ENCODE results near the gene TMEM231.
"Not testable (repeated sequence)": the region's sequence is repeated elsewhere in the genome, so short reads cannot be mapped to it uniquely, and the experiment has no call there.

TMEM231 gene

DNA sequence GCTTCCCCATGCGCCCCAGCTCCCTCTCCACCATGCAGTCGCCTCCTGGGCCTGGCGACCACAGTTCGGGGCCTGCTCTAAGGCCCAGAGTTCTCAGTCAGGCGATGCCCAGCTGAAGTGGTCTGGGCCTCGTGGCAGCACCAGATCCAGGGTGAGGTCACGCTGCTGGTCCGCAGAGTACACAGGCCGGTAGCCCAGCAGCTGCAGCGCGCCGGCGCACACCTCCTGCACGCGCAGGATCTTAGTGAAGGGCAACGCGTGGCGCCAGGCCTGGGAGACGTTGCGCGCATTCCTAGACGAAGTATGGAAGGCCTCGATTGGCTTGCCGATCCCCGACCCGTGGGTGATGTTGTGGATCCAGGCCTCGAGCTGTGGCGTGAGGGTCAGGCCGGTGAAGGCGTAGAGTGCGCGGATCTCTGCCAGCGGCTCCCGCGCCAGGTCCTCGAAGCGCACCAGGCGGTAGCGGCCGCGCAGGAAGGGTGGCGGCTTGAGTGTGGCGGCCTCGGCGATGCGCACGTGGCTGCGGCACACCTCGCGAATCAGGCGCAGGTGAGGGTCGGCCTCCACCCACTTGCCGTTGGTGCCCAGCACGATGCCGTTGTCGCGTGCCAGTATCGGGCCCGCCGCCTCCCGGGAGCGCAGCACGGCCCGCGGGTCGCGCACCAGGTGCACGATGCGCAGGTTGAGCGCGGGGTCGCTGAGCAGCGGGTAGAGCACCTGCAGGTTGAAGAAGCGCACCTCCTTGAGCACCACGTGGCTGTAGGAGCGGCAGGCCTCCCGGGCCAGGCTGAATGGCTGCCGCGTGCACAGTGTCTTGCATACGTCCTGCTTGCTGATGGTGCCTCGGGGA lies 26.8 kb downstream of the TMEM231 start:
- DNase-seq = no peak

DNA sequence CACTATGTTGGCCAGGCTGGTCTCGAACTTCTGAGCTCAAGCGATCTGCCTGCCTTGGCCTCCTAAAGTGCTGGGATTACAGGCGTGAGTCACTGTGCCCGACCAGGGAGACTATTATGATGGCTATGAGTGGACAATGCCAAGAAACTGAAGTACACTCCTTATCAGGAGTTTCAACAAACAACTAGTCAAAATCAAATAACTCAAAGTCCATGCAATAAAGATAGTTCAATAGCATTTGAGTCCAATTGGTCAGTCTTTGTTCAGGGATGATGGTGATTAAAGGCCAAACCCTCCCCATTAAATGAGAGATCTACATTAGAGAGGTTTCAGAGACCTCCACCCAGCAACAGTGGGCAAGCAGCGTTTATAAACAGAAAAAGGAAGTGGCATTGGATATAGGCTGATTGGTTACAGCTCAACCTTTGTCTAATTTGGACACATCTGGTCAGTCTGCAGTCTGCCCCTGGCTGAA lies 28.2 kb downstream of the TMEM231 start:
- no peak for DNase-seq

DNA sequence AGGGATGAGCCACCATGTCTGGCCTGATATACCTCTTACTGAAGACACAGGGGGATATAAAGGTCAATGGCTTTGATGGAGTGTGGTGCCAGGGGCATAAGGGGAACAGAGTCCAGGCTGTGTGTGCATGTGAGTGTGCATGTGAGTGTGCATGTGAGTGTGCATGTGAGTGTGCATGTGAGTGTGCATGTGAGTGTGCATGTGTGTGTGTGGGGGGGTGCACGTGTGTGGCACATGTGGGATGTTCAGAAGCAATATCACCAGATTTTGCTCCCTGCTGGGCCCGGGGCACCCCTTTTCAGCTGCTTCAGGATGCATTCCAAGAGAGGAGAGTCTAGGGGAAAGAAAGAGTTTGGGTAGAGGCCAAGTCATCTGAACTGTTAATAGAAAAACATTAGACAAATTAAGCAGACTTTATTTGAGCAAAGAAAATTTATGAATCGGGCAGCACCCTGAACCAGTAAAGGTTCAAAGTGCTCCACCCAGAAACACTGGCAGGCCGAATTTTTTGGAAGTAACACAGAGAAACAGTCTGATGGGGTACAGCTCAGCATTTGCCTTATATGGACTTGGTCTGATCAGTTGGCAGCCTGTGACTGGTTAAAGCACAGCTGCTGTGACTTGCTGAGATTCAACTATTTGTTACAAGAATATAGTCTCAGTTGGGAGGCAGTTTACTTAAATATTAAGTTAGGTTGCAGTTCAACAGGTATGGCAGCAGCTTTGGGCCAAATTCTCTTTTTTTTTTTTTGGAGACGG lies 29.8 kb downstream of the TMEM231 start:
- no peak for DNase-seq

DNA sequence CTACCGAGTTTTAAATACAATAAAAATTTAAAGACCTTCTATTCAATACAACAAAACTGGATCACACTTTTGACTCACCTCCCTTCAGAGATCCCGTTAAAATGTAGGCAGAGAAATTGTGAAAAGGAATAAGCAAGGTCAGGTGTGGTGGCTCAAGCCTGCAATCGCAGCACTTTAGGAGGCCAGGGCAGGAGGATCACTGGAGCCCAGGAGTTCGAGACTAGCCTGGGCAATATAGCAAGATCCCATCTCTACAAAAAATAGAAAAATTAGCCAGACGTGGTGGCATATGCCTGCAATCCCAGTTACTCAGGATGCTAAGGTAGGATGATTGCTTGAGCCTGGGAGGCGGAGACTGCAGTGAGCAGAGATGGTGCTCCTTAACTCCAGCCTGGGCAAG lies 36.9 kb downstream of the TMEM231 start:
- DNase-seq = no peak

DNA sequence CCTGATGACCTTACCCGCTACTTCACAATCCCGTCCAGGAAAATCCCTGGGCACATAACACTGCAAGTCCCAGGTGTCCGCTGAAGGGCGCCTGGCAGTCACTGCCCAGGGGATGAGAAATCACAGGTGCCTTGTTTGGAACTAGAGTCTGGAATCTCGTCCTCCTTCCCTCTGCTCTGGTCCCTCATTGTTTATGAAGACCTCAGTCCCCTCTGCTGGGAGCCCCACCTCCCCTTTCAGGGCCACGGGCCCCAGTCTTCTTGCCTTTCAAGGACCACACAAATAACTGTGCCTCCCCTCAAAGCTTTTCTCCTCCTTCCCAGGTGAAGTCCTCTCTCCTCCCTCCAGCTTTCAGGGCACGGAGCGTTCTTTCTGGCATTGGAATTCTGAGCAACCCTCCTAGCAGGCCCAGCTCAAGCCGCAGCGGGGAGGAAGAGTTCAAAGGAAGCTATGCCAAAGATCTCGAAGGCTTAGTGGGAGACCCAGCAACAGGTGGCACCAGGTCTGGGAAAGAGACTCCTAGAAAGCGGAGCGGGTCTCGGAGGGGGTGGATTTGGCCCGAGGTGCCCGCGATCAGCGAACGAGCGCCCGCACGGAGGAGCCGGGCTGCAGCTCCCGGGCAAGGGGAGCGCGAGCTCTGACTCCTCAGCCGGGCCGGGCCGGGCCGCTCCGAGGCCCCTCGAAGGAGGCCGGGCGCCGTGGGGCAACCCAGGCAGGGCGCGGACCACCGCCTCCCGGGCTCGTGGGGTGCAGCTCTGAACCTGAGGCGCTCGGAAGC lies 39.7 kb downstream of the TMEM231 start:
- DNase-seq = peak in 4 of 6 experiments; percentile 24 to 58 (median 42)

DNA sequence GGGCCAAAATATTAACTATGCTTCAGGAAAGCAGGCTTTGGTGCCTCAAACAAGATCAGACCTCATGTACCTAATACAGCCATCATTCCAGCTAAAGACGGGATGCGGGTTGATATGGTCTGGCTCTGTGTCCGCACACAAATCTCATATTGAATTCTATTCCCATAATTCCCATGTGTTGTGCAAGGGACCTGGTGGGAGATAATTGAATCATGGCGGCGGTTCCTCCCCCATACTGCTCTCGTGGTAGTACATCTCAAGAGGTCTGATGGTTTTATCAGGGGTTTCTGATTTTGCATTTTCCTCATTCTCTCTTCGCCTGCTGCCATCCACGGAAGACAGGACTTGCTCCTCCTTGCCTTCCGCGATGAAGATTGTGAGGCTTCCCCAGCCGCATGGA lies 41.8 kb downstream of the TMEM231 start:
- no peak for DNase-seq

DNA sequence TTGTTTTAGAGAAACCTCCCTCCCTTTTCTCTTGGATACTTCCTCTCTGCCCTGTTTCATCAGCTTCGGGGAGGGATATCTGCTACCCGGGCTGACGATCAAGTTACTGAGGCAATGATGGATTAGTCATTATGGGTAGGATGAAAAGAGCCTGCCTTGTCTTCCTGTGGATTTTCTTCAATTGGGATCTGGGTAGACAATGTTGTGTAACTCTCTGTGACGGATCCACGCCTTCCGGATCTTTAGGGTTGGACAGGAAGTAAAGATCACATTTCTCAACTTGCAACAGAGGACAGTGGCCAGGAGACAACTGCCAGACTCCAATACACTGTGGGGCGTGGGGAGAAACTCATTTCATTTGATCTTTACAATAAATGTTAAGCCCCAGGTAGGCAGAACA lies 49.5 kb downstream of the TMEM231 start:
- no peak for DNase-seq

- DNase-seq = no peak
Observed at GRCh38 chr16:75506107-75506506, 49.9 kb downstream of the TMEM231 start.

DNA sequence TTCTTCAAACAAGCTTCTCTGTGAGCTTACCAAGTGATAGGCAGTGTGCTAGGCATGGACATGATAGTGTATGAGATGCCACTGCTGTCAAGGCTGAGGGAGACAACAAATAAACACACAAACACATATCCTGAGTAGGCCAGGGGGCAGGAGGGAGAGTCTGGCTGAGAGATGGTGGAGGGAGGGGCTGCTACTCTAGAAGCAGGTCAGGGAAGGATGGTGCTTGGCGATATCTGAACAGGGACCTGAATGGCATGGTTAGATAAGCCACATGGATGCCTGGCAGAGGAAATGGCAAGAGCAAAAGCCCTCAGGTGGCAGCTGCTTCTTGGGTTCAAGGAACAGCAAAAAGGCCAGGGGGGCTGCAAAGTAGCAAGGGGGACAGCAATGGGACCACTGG lies 52.3 kb downstream of the TMEM231 start:
- DNase-seq = no peak

DNA sequence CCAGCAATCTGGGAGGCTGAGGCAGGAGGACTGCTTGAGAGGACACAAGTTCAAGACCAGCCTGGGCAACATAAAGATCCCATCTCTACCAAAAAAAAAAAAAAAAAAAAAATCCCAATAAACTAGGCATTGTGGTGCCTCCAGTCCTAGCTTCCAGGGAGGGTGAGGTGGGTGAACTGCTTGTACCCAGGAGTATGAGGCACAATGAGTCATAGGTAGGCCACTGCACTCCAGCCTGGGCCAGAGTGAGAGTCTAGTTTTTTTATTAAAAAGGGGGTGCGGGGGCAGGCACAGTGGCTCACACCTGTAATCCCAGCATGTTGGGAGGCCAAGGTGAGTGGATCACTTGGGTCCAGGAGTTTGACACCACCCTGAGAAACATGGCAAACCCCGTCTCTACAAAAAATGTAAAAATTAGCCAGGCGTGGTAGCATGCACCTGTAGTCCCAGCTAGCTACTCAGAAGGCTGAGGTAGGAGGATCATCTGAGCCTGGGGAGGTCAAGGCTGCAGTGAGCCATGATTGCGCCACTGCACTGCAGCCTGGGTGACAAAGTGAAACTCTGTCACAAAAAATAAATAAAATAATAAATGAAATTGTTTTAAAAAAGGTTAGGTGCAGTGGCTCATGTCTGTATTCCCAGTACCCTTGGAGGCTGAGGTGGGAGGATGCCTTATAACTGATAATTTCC lies 53.0 kb downstream of the TMEM231 start:
- DNase-seq = no peak

- DNase-seq = not testable (repeated sequence)
Observed at GRCh38 chr16:75501820-75502219, 54.2 kb downstream of the TMEM231 start.

DNA sequence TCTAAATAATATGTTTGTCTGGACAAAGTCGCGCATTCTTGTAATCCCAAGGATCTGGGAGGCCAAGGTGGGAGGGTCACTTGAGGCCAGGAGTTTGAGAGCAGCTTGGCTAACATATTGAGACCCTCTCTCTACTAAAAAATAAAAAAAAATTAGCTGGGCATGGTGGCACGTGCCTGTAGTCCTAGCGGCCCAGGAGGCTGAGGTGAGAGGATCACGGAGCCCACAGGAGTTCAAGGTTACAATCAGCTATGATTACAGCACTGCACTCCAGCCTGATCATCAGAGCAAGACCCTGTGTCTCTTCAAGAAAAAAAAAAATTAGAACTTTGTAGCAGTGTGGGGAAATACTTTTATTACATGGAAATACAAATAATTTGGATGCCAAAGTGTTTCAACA lies 54.7 kb downstream of the TMEM231 start:
- DNase-seq = no peak

DNA sequence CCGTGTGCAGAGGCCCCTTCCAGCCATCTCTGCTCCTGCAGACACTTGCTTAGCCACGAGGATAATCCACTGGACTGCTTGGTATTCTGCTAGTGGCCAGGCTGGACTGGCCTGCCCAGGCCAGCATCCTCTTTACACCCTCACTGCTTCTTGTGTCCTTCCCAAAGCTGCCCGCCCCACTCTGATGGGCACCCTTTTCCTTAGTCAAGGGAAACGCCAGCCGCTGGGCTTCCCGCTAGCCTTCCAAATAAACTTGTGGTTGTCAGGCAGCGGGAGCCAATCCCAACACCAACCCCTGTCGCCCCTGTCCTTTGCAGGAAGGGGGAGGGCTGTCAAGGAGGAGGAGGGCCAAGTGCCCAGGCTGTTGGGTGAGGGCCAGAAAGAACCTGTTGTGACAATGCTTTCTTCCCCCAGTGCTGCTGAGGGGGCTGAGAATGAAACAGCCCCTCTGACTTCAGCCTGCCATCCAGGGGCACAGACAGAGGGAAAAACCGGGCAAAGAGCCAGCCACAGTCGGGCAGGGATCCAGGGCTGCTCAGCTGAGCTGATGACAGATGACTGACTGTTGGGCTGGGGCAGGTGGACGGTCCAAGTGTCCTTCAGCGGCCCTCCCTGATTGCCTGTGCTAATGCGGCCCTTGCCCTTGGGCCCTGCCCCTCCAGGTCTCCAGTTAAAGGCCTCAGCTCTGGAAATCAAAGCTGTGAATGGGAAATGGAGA lies 57.3 kb downstream of the TMEM231 start:
- DNase-seq = not testable (repeated sequence)

- no peak for DNase-seq
Observed at GRCh38 chr16:75497558-75497957, 58.5 kb downstream of the TMEM231 start.

- no peak for DNase-seq
Observed at GRCh38 chr16:75495076-75495674, 60.9 kb downstream of the TMEM231 start, which contains the start of gene CHST6. CHST6 (minus strand) TSS chr16:75495441; CDS start chr16:75479828, 15,613 bp downstream.

GRCh38 chr16:75494661-75495075 lies 61.4 kb downstream of the TMEM231 start:
- no peak for DNase-seq

GRCh38 chr16:75494184-75494583 lies 61.9 kb downstream of the TMEM231 start:
- no peak for DNase-seq

DNA sequence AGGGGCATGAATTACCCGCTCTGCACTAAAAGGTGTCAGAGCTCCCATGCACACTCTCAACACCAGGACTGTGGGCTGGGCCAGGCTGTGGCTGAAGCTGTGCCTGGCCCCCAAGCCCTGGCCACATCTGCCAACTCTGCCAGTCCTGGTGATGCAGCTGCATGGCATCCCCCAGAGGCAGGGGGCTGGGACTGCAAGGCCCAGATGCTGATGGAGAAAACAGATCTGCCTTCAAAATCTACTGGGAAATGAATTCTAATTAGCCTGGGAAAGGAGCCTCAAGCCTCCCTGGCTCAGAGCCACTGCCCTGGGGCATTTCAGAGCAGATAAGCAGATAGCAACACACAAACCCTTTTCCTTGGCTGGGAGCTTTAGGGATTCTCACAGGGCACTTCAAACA lies 64.2 kb downstream of the TMEM231 start:
- DNase-seq = no peak

- no peak for DNase-seq
Observed at GRCh38 chr16:75488322-75488721, 67.7 kb downstream of the TMEM231 start.
